Left hindlimb (tissue), 1 donor: Measurements from ENCODE around the gene TGFBRAP1.
A peak's percentile ranks its signal among the peaks of the same experiment; 100 is the strongest.

Experiments
- DNase-seq: peaks from one replicate; pipeline ENCODE4 v3.0.0-alpha.2; 2018

The TGFBRAP1 gene

DNA sequence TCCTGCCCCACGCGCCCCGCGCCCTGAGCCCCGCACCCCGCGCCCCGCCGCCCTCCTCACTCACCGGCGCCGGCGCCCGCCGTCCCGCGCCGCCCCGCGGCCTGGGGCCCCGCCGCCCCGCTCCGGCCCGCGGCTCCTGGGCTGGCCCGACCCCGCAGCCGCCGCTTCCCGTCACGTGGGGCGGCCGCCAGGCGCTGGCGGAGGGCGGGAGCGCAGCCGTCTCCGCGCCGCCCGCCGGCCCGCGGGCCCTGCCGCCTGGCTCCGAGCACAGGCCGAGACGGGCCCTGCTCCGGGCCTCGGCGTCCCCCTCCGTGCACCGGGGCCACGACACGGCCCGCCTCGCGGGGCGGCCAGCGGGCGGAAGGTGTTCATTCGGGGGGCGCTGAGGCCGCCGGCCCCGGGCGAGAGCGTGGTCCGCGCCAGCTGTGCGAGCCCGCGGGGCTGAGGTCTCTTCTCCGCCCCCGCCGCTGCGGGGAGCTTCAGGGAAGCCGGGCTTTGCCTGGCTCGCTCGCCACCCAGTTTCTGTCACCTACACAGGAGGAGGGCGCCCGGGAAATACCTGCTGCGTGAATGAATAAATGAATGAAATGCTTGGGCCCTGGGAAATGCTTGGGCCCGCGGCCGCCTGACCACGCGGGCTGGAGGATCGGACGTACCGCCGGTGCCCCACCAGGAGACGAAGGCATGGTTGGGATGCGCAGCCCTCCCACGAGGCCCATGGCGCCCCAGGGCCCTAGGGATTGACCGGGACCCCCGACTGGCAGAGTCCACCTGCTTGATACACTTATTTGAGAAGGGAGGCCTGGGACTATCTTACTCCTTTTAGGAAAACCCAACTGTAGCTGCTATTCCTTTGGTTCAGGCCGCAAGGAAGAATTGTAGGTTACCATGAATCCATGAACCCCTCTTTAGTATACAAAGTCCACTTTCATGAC lies at the start of gene TGFBRAP1:
Gene TGFBRAP1, minus strand, starts transcription at position 175 of the 935 bp plus-strand sequence. CDS start 21,434 bp downstream, outside the sequence.
- peak; percentile 76 for DNase-seq

DNA sequence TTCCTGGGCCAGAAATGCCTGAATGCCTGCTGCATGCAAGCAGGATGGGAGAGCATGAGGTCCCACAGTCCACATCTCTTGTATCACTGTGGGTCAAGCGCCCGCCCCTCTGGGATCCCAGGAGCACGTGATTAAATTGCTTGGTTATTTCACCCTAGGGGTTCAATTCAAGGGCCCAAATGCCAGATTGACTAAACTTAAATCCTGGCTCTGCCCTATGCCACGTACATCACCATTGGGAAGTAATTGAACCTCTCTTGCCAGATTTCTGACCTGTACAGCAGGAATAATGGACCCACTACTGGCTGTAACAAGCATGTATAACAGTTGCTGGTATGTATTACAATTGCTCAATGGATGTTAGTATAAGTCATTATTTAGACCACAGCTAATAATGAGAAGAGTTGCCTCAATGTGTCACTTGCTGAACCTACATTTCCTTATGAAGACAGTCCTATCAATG lies 49.4 kb upstream of the TGFBRAP1 start:
- DNase-seq: no peak

GRCh38 chr2:105378276-105378840 lies 48.8 kb upstream of the TGFBRAP1 start:
- no peak for DNase-seq

- no peak for DNase-seq
Measured at GRCh38 chr2:105377871-105378270, 48.3 kb upstream of the TGFBRAP1 start.

- no peak for DNase-seq
Measured at GRCh38 chr2:105376789-105377240, 47.3 kb upstream of the TGFBRAP1 start.

GRCh38 chr2:105376010-105376409 lies 46.5 kb upstream of the TGFBRAP1 start:
- no peak for DNase-seq

- DNase-seq: no peak
Measured at GRCh38 chr2:105375001-105375561, 45.5 kb upstream of the TGFBRAP1 start.

GRCh38 chr2:105373895-105374401 lies 44.4 kb upstream of the TGFBRAP1 start:
- no peak for DNase-seq

- DNase-seq: peak; percentile 62
Measured at GRCh38 chr2:105373344-105373781, 43.8 kb upstream of the TGFBRAP1 start.

GRCh38 chr2:105371810-105372209 lies 42.3 kb upstream of the TGFBRAP1 start:
- DNase-seq: no peak

DNA sequence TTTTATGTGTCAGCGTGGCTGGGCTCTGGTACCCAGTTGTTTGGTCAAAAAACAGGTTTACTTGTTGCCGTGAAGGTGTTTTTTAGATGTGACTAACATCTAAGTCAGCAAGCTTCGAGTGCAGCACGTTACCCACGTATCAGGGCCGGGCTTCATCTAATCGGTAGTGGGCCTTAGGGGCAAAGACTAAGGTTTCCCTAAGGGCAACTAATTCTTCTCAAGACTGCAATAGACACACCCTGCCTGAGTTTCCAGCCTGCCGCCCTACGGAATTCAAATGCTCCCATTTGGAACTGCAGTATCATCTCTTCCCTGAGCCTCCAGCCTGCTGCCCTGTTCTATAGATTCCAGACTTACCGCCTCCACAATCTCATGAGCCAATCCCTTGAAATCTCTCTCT lies 41.6 kb upstream of the TGFBRAP1 start:
- no peak for DNase-seq

GRCh38 chr2:105369777-105370690 lies 40.5 kb upstream of the TGFBRAP1 start:
- peak; percentile 83 for DNase-seq

- DNase-seq: no peak
Measured at GRCh38 chr2:105368759-105369408, 39.3 kb upstream of the TGFBRAP1 start.

DNA sequence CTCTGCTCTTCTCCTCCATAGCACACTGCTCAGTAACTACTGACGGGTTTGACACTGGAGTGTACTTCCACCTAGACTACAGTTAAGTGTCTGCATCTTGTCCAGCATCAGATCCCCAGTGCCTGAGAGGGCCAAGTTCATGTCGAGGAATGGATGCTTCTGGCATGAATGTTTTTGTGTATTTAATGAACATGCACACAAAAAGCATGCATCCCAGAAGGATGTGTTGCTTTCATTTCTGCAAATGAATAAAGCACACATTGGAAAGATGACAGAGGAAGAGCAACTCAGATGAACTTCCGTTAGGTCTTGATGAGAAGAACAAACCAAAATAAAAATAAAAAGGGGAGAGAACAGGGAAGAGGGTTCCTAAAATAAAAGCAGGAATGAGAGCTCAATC lies 35.7 kb upstream of the TGFBRAP1 start:
- no peak for DNase-seq

GRCh38 chr2:105364436-105365139 lies 35.1 kb upstream of the TGFBRAP1 start:
- no peak for DNase-seq

- DNase-seq: no peak
Measured at GRCh38 chr2:105362862-105363591, 33.5 kb upstream of the TGFBRAP1 start.

GRCh38 chr2:105361102-105361889 lies 31.8 kb upstream of the TGFBRAP1 start:
- no peak for DNase-seq

DNA sequence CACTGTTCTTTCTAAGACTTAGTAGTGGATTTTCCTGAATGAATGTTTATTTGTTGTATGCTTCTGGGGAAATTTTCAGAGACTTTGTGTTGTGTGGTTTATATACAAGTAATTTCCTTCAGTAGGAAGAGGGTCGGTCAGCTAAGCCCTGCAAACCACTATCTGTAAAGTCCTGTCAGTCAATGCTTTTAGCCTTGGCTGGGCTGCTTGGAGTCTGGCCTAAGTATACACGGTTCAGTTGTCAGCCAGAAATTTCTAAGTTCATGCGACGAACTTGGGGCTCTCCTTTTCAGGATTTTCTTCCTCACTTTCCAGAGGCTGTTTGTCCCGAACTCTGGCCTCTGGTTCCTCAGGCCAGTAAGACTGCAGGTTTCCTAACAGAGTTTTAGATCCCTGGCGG lies 29.1 kb upstream of the TGFBRAP1 start:
- no peak for DNase-seq

DNA sequence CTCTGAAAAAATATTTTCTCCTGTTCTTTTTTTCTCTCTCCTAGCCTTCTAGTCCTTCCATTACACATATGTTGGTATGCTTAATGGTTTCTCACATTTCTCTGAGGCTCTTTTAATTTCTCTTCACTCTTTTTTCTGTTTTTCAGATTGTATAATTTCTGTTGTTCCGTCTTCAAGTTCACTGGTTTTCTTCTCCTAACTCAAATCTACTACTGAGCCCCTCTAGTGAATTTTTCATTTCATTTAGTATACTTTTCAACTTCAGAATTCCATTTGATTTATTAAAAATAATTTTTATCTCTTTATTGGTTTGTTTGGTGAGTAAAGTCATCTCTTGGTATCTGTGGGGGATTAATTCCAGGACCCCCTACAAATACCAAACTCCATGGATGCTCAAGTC lies 27.6 kb upstream of the TGFBRAP1 start:
- no peak for DNase-seq
